Osteoblast (primary cell): ENCODE data around the gene SPO11. TPM values are rescaled to one million over a fixed set of nuclear protein-coding genes. Genes with fewer than 3 reads are reported as not detected.
"Not testable (repeated sequence)": the region's sequence is repeated elsewhere in the genome, so short reads cannot be mapped to it uniquely, and the experiment has no call there.

Source experiments
- DNase-seq: peaks from one replicate; pipeline ENCODE4 v3.0.0; 2011; ENCODE audit warnings: low spot score, mixed read lengths; ENCODE audit not compliant: insufficient read length; ENCODE audit errors: missing footprints
- H2AFZ ChIP-seq: 2 replicates; pipeline ENCODE4 v1.6.0; 2011; ENCODE audit warnings: mild to moderate bottlenecking, low read length
- H3K27ac ChIP-seq: 2 replicates; pipeline ENCODE4 v1.5.1; 2011; ENCODE audit warnings: mild to moderate bottlenecking, low read depth, low read length, moderate library complexity
- H3K27me3 ChIP-seq: 2 replicates; pipeline ENCODE4 v1.6.0; 2012; ENCODE audit warnings: mild to moderate bottlenecking, control low read depth, inconsistent platforms, low read length, moderate library complexity; ENCODE audit not compliant: insufficient read depth
- H3K36me3 ChIP-seq: 2 replicates; pipeline ENCODE4 v1.5.1; 2011; ENCODE audit warnings: mild to moderate bottlenecking, low read length, control low read depth, moderate library complexity; ENCODE audit not compliant: insufficient read depth
- H3K4me1 ChIP-seq: 2 replicates; pipeline ENCODE4 v1.5.1; 2011; ENCODE audit warnings: mild to moderate bottlenecking, low read length, control low read depth, moderate library complexity; ENCODE audit not compliant: insufficient read depth
- H3K4me2 ChIP-seq: 2 replicates; pipeline ENCODE4 v1.6.0; 2011; ENCODE audit warnings: mild to moderate bottlenecking, low read length; ENCODE audit not compliant: insufficient read depth
- H3K4me3 ChIP-seq: fragments of 200-600 bp; sonication (generic); 3 replicates; pipeline ENCODE4 v1.5.1; 2012; ENCODE audit warnings: mild to moderate bottlenecking, low read length, inconsistent platforms; ENCODE audit not compliant: insufficient read depth
- H3K79me2 ChIP-seq: 2 replicates; pipeline ENCODE4 v1.6.0; 2012; ENCODE audit warnings: mild to moderate bottlenecking, low read length, control low read depth, inconsistent platforms; ENCODE audit not compliant: insufficient read depth
- H3K9me3 ChIP-seq: 2 replicates; pipeline ENCODE4 v1.5.1; 2011; ENCODE audit warnings: low read depth, low read length, control low read depth
- H4K20me1 ChIP-seq: 2 replicates; pipeline ENCODE4 v1.6.0; 2012; ENCODE audit warnings: mild to moderate bottlenecking, low read length, control low read depth; ENCODE audit not compliant: insufficient read depth
- total RNA-seq: library from RNA; depleted of rRNA; stranded (reverse); fragments of >200 nt; gene quantifications from 2 replicates; pipeline ENCODE4 v1.2.3, GENCODE V29; 2012
- TF ChIP-seq, protein P1 (sequence below): IDR thresholded peaks from 2 replicates; pipeline ENCODE4 v1.5.1; 2011; ENCODE audit warnings: mild to moderate bottlenecking, low read depth, low read length, moderate library complexity; ENCODE audit errors: extremely low read depth

The SPO11 gene
- total RNA-seq, 1 donor: not detected

DNA sequence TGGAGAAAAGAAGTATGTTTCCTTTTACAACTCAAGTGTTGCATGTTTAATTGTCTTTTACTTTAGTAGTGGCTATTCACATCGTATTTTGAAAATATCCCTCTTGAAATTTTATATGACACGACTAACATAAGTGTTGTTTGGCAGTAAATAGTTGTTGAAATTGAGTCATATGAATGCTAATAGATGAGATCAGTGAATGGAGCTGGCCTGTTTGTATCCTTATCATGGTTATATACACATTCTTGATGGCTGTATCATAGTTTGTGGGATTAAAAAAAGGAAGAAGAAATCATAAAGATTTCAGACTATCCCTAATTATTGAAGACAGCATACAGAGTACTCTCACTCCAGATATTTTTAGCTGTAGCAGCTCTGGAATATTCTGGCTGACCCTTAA is 13.2 kb downstream of the SPO11 start:
- TF ChIP-seq, protein P1, sequence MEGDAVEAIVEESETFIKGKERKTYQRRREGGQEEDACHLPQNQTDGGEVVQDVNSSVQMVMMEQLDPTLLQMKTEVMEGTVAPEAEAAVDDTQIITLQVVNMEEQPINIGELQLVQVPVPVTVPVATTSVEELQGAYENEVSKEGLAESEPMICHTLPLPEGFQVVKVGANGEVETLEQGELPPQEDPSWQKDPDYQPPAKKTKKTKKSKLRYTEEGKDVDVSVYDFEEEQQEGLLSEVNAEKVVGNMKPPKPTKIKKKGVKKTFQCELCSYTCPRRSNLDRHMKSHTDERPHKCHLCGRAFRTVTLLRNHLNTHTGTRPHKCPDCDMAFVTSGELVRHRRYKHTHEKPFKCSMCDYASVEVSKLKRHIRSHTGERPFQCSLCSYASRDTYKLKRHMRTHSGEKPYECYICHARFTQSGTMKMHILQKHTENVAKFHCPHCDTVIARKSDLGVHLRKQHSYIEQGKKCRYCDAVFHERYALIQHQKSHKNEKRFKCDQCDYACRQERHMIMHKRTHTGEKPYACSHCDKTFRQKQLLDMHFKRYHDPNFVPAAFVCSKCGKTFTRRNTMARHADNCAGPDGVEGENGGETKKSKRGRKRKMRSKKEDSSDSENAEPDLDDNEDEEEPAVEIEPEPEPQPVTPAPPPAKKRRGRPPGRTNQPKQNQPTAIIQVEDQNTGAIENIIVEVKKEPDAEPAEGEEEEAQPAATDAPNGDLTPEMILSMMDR: no peak
- Histone ChIP-seq H3K27me3 (no peaks in the 10 kb centered on the region), H3K9me3 (no peaks in the 10 kb centered on the region), H3K4me2 (no peak overlapping the region), H3K36me3 (no peaks in the 10 kb centered on the region), H3K4me3 (no peak overlapping the region), H2AFZ (no peak overlapping the region), H4K20me1 (no peaks in the 10 kb centered on the region), H3K79me2 (no peaks in the 10 kb centered on the region), H3K27ac (no peak overlapping the region), H3K4me1 (no peaks in the 10 kb centered on the region)
- DNase-seq: no peak

DNA sequence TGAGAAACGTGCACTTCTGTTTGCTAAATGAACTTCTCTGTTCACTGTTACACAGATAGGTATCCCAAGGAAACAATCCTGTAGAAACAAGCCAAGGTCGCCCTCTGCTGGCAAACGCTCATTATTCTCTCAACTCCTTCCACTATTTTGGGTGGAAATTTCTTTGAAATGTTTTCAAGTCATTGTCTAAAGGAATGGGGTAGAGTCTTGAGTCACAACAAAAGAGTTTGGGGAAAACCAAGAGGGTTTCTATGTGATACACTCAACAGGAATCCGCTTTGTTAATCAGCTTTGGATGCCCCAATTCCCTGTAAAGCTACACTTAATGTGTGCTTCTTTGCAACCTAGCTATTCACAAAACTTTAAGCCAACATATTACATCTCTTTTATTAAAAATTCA is 16.9 kb downstream of the SPO11 start:
- peak; percentile 86 for DNase-seq
- H3K27ac ChIP-seq: no peak overlapping the region
- H4K20me1 ChIP-seq: no peaks in the 10 kb centered on the region
- H3K36me3 ChIP-seq: no peaks in the 10 kb centered on the region
- no peaks in the 10 kb centered on the region for H3K27me3 ChIP-seq
- TF ChIP-seq, protein P1: peak; percentile 86
- peaks cover 7% of the 10 kb centered on the region for H3K4me1 ChIP-seq
- no peaks in the 10 kb centered on the region for H3K9me3 ChIP-seq
- H3K79me2 ChIP-seq: peaks cover 5% of the 10 kb centered on the region
- H3K4me3 ChIP-seq: no peak overlapping the region
- H2AFZ ChIP-seq: no peak overlapping the region
- no peak overlapping the region for H3K4me2 ChIP-seq

DNA sequence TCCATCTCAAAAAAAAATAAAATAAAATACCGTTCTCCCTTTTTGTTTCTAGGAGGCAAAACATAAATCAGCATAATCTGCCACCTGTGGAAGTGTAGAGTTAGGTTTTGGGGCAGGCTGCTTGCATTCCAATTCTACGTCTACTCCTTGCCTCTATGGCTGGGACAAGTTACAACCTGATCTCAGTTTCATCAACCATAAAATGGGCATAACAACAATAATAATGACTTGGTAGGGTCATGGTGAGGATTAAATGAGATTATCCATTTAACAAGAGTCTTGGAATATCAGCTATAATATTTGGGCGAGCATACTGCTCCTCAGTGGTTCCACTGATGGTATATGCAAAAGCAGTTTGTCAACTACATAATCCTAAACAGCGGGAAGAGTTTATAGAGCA is 17.8 kb downstream of the SPO11 start:
- H3K4me2 ChIP-seq: no peak overlapping the region
- no peaks in the 10 kb centered on the region for H3K9me3 ChIP-seq
- H2AFZ ChIP-seq: no peak overlapping the region
- H3K4me3 ChIP-seq: no peak overlapping the region
- no peak overlapping the region for H3K27ac ChIP-seq
- H3K4me1 ChIP-seq: peaks cover 15% of the 10 kb centered on the region
- no peaks in the 10 kb centered on the region for H3K36me3 ChIP-seq
- no peaks in the 10 kb centered on the region for H3K27me3 ChIP-seq
- peaks cover 14% of the 10 kb centered on the region for H3K79me2 ChIP-seq
- DNase-seq: no peak
- peaks cover 5% of the 10 kb centered on the region for H4K20me1 ChIP-seq
- TF ChIP-seq, protein P1: no peak

DNA sequence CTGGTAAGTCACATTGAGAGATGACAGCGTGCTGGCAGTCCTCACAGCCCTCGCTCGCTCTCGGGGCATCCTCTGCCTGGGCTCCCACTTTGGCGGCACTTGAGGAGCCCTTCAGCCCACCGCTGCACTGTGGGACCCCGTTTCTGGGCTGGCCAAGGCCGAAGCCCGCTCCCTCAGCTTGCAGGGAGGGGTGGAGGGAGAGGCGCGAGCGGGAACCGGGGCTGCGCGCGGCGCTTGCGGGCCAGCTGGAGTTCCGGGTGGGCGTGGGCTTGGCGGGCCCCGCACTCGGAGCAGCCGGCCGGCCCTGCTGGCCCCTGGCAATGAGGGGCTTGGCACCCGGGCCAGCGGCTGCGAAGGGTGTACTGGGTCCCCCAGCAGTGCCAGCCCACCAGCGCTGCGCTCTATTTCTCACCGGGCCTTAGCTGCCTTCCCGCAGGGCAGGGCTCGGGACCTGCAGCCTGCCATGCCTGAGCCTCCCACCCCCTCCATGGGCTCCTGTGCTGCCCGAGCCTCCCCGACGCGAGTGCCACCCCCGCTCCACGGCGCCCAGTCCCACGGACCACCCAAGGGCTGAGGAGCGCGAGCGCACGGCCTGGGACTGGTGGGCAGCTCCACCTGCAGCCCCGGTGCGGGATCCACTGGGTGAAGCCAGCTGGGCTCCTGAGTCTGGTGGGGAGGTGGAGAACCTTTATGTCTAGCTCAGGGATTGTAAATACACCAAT is 18.8 kb downstream of the SPO11 start:
- Histone ChIP-seq H3K79me2 (peaks cover 24% of the 10 kb centered on the region), H4K20me1 (peaks cover 13% of the 10 kb centered on the region), H3K4me1 (peaks cover 19% of the 10 kb centered on the region)
- not testable (repeated sequence) for H3K9me3 ChIP-seq, H3K4me3 ChIP-seq, H3K27ac ChIP-seq, H2AFZ ChIP-seq, DNase-seq, H3K4me2 ChIP-seq, H3K27me3 ChIP-seq, H3K36me3 ChIP-seq

DNA sequence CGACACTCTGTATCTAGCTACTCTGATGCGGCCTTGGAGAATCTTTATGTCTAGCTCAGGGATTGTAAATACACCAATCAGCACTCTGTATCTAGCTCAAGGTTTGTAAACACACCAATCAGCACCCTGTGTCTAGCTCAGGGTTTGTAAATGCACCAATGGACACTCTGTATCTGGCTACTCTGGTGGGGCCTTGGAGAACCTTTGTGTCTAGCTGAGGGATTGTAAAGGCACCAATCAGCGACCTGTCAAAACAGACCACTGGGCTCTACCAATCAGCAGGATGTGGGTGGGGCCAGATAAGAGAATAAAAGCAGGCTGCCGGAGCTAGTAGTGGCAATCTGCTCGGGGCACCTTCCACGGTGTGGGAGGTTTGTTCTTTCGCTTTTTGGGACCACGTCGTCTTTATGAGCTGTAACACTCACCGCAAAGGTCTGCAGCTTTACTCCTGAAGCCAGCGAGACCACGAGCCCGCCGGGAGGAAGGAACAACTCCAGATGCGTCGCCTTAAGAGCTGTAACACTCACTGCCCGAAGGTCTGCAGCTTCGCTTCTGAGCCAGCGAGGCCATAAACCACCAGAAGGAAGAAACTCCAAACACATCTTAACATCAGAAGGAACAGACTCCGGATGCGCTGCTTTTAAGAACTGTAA is 19.4 kb downstream of the SPO11 start:
- not testable (repeated sequence) for H3K27me3 ChIP-seq, H3K4me2 ChIP-seq, H3K4me3 ChIP-seq, H2AFZ ChIP-seq, H3K36me3 ChIP-seq, H3K9me3 ChIP-seq, DNase-seq, H3K27ac ChIP-seq
- Histone ChIP-seq H3K4me1 (peaks cover 19% of the 10 kb centered on the region), H3K79me2 (peaks cover 30% of the 10 kb centered on the region), H4K20me1 (peaks cover 13% of the 10 kb centered on the region)
